GM12878 (cell line): ENCODE measurements around the gene LIN54. TPM values are rescaled to one million over a fixed set of nuclear protein-coding genes. Genes with fewer than 3 reads are reported as not detected.
A peak's percentile ranks its signal among the peaks of the same experiment; 100 is the strongest.

ENCODE experiments used
- BACH1 ChIP-seq: fragments of 450-650 bp; IDR thresholded peaks from 2 replicates; pipeline ENCODE4 v1.6.1; 2017; ENCODE audit warnings: mild to moderate bottlenecking, borderline replicate concordance
- CHD1 ChIP-seq: IDR thresholded peaks from 2 replicates; pipeline ENCODE4 v1.6.1; 2012; ENCODE audit warnings: low read depth, low read length, improper control_type of control experiment
- DPF2 ChIP-seq: fragments of 450-650 bp; IDR thresholded peaks from 2 replicates; pipeline ENCODE4 v1.6.1; 2017; ENCODE audit warnings: mild to moderate bottlenecking
- EED ChIP-seq: sonication (generic); IDR thresholded peaks from 2 replicates; pipeline ENCODE4 v1.6.1; 2016; ENCODE audit warnings: antibody characterized with exemption, low read depth
- NFYB ChIP-seq: IDR thresholded peaks from 2 replicates; pipeline ENCODE4 v1.6.1; 2011; ENCODE audit warnings: low read depth, mild to moderate bottlenecking, low read length, improper control_type of control experiment, moderate library complexity; ENCODE audit not compliant: insufficient read depth
- NR2C2 ChIP-seq: IDR thresholded peaks from 2 replicates; pipeline ENCODE4 v1.6.1; 2011; ENCODE audit warnings: borderline replicate concordance, low read depth; ENCODE audit not compliant: control insufficient read depth, insufficient read length
- RBBP5 ChIP-seq: fragments of 200-600 bp; sonication (generic); conservative IDR thresholded peaks from 2 replicates; pipeline ENCODE4 v1.6.1; 2016
- ZSCAN29 ChIP-seq: fragments of 450-650 bp; IDR thresholded peaks from 2 replicates; pipeline ENCODE4 v1.6.1; 2017; ENCODE audit warnings: mild to moderate bottlenecking, moderate library complexity
- ZZZ3 ChIP-seq: IDR thresholded peaks from 2 replicates; pipeline ENCODE4 v1.6.1; 2011; ENCODE audit warnings: low read depth; ENCODE audit not compliant: control insufficient read depth, insufficient read length
- polyA plus RNA-seq, 11 experiments: library from polyadenylated mRNA; depleted of rRNA in 4 of 11; unstranded in 6 of 11; stranded (reverse) in 5 of 11; fragments of >200 nt; fragmentation: Nextera tagmentation in 4 of 11; fragmentation: Illumina TruSeq in 1 of 11; extraction: Ambion mirVana in 4 of 11; extraction: Trizol in 1 of 11; gene quantifications; 1 replicate in 1 of 11; 2 replicates in 10 of 11; pipeline versions ENCODE4 v1.2.1 to v1.2.3, GENCODE V29; 2011 to 2016; ENCODE audit warnings: inconsistent platforms in 2 of 11, missing spikeins in 2 of 11, low read depth in 1 of 11
- total RNA-seq, 4 experiments: library from RNA; depleted of rRNA in 3 of 4; stranded (reverse); fragments of >200 nt in 3 of 4; fragmentation: Illumina TruSeq in 1 of 4; extraction: Trizol in 1 of 4; gene quantifications; 2 replicates each; pipeline versions ENCODE4 v1.2.1 to v1.2.3, GENCODE V29; 2013 to 2021
- TF ChIP-seq, protein P1 (sequence below): fragments of 450-650 bp; IDR thresholded peaks from 2 replicates; pipeline ENCODE4 v1.6.1; 2017; ENCODE audit warnings: antibody characterized with exemption, mild to moderate bottlenecking, moderate library complexity
- TF ChIP-seq, protein P2 (sequence below): fragments of 450-650 bp; conservative IDR thresholded peaks from 2 replicates; pipeline ENCODE4 v1.6.1; 2017; ENCODE audit warnings: mild to moderate bottlenecking, moderate library complexity

LIN54 gene
- total and polyA plus RNA-seq, 10 of the 15 experiments (the other 5 are each of a cell fraction or from before 2014, with no cell fraction given) = 1.5 to 20.4 (median 12.2) TPM

DNA sequence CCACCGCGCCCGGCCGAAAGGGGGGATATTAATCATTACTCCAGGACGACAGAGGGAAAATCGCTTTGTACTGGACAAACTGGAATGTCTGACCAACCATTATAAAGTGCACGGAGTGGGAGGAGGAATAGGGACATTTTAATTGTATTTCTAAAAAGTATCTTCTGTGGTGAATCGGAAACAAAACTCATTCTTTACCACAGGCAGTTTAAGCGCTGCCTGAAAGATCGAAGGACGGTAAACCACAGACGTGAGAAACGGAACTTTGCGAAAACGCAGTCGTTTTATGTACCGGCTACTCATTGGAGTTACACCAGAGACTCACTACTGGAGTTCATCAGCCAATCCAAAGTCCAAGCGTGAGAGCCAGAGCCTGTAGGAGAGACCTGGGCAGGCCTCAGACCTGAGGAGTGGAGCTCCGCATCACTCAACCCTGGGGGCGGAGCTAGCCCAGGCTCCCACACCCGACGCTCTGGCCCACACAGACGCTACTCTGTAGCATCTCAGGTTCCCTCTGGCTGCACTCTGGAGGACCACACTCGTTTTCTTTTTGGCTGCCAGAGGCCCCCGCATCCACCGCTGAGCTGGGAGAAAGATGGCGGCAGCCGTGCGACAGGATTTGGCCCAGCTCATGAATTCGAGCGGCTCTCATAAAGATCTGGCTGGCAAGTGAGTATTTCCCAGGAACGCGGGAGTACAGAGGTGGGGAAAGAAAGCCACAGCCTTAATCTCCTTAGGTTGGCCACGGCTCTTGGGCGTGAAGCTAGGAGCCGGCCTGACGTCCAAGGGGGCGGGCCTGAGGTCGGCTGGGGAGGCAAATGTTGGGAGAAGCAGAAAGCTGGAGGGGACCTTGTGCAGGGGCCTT is 24.2 kb upstream of the LIN54 start, which contains the start of gene COPS4 (continued):
- TF ChIP-seq, protein P1, sequence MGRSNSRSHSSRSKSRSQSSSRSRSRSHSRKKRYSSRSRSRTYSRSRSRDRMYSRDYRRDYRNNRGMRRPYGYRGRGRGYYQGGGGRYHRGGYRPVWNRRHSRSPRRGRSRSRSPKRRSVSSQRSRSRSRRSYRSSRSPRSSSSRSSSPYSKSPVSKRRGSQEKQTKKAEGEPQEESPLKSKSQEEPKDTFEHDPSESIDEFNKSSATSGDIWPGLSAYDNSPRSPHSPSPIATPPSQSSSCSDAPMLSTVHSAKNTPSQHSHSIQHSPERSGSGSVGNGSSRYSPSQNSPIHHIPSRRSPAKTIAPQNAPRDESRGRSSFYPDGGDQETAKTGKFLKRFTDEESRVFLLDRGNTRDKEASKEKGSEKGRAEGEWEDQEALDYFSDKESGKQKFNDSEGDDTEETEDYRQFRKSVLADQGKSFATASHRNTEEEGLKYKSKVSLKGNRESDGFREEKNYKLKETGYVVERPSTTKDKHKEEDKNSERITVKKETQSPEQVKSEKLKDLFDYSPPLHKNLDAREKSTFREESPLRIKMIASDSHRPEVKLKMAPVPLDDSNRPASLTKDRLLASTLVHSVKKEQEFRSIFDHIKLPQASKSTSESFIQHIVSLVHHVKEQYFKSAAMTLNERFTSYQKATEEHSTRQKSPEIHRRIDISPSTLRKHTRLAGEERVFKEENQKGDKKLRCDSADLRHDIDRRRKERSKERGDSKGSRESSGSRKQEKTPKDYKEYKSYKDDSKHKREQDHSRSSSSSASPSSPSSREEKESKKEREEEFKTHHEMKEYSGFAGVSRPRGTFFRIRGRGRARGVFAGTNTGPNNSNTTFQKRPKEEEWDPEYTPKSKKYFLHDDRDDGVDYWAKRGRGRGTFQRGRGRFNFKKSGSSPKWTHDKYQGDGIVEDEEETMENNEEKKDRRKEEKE = no peak
- TF ChIP-seq RBBP5 = no peak
- TF ChIP-seq BACH1 = peak; percentile 11; the same call in 1 of the 2 replicates
- no peak for TF ChIP-seq ZZZ3
- TF ChIP-seq, protein P2, sequence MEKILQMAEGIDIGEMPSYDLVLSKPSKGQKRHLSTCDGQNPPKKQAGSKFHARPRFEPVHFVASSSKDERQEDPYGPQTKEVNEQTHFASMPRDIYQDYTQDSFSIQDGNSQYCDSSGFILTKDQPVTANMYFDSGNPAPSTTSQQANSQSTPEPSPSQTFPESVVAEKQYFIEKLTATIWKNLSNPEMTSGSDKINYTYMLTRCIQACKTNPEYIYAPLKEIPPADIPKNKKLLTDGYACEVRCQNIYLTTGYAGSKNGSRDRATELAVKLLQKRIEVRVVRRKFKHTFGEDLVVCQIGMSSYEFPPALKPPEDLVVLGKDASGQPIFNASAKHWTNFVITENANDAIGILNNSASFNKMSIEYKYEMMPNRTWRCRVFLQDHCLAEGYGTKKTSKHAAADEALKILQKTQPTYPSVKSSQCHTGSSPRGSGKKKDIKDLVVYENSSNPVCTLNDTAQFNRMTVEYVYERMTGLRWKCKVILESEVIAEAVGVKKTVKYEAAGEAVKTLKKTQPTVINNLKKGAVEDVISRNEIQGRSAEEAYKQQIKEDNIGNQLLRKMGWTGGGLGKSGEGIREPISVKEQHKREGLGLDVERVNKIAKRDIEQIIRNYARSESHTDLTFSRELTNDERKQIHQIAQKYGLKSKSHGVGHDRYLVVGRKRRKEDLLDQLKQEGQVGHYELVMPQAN = peak; percentile 52; the same call in 1 of the 2 replicates
- TF ChIP-seq ZSCAN29 = peak; percentile 77
- peak; percentile 97 for TF ChIP-seq NFYB
- no peak; the same call in 1 of the 2 replicates for TF ChIP-seq EED
- TF ChIP-seq DPF2 = no peak
- 0 out of 2 replicates have a peak, but pooled peaks have one; percentile 51 for TF ChIP-seq CHD1
- TF ChIP-seq NR2C2 = peak; percentile 92
